Stimulated activated naive CD8-positive, alpha-beta T cell treated with anti-CD3 and anti-CD28 coated beads, Interleukin-15, amount 100 ng/mL, for 72 hours (primary cell): Measurements from ENCODE around the gene TAPT1.
"Not testable (repeated sequence)": the region's sequence is repeated elsewhere in the genome, so short reads cannot be mapped to it uniquely, and the experiment has no call there.

Experiments
- ATAC-seq: fragments of 150-1000 bp; cut with Tn5 transposase; 2 replicates; pipeline ENCODE4 v1.10.0; 2021; ENCODE audit warnings: mild to moderate bottlenecking, moderate library complexity
- DNase-seq, 2 donors: peaks; one replicate each; pipeline ENCODE4 v3.0.0; 2021 to 2022
- H3K27ac Mint-ChIP-seq, 2 donors: one replicate each; pipeline ENCODE4 v1.8.0; 2022; ENCODE audit warnings: mild to moderate bottlenecking in 2 of 2, mixed read lengths in 2 of 2, moderate library complexity in 2 of 2
- H3K27me3 Mint-ChIP-seq: one replicate; pipeline ENCODE4 v1.8.0; 2022; ENCODE audit warnings: mixed read lengths
- H3K4me1 Mint-ChIP-seq: one replicate; pipeline ENCODE4 v1.8.0; 2022; ENCODE audit warnings: mild to moderate bottlenecking, mixed read lengths
- H3K4me3 Mint-ChIP-seq, 2 donors: one replicate each; pipeline ENCODE4 v1.8.0; 2022; ENCODE audit warnings: mild to moderate bottlenecking in 2 of 2, mixed read lengths in 2 of 2, moderate library complexity in 1 of 2
- H3K9me3 Mint-ChIP-seq, 2 donors: one replicate each; pipeline ENCODE4 v1.8.0; 2022; ENCODE audit warnings: mixed read lengths in 2 of 2

TAPT1 gene, protein sequence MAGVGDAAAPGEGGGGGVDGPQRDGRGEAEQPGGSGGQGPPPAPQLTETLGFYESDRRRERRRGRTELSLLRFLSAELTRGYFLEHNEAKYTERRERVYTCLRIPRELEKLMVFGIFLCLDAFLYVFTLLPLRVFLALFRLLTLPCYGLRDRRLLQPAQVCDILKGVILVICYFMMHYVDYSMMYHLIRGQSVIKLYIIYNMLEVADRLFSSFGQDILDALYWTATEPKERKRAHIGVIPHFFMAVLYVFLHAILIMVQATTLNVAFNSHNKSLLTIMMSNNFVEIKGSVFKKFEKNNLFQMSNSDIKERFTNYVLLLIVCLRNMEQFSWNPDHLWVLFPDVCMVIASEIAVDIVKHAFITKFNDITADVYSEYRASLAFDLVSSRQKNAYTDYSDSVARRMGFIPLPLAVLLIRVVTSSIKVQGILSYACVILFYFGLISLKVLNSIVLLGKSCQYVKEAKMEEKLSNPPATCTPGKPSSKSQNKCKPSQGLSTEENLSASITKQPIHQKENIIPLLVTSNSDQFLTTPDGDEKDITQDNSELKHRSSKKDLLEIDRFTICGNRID

DNA sequence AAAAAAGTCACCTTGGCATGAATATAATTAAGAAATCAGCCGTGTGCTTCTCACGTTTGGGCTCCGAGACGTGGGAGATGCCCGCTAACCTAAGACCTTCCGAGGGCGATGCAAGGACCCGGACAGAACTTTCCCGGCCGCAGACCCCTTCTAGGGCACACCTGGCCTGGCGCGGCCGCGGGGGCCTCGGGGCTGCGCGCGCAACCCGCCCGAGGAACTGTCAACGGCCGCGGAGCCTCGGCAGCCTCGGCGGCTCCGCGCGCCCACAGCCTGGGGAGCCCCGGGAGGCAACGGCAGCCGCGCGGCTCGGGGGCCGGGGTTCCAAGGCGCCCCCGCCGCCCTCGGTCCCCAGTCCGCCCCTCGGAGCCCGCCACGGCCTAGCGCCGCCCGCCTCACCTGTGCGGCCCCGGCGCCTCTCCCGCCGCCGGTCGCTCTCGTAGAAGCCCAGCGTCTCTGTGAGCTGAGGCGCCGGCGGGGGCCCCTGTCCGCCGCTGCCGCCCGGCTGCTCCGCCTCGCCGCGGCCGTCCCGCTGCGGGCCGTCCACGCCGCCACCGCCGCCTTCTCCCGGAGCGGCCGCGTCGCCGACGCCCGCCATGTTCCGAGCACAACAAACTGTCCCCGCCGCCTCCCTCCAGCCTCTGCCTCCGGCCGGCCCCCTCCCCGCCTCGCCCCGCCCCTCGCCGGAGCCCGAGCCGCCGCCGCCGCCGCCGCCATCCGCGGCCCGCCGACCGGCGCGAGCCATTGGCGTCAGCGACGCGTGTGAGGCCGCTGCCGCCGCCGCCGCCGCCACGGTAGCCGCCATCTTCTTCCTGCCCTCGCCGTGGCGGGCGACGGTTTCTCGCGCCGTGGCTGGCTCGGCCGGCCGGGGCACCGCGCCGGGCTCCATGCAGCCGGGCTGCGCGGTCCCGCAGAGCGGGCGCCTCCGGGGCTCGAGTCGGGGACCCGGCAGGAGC lies at the start of gene TAPT1:
TSS of gene TAPT1 (minus strand) at position 609 of the 953 bp plus-strand sequence. CDS start at position 595, 14 bp downstream.
- ATAC-seq (peak; percentile 84), DNase-seq (peak; percentile 76 to 78)
- Mint-ChIP-seq H3K4me1 (peaks cover 64% of the 10 kb centered on the region), H3K27ac (peak within 1 kb of the TSS; percentile 98 to 99), H3K4me3 (peak within 1 kb of the TSS; percentile 94 to 95), H3K9me3 (no peaks in the 10 kb centered on the region), H3K27me3 (no peaks in the 10 kb centered on the region)

DNA sequence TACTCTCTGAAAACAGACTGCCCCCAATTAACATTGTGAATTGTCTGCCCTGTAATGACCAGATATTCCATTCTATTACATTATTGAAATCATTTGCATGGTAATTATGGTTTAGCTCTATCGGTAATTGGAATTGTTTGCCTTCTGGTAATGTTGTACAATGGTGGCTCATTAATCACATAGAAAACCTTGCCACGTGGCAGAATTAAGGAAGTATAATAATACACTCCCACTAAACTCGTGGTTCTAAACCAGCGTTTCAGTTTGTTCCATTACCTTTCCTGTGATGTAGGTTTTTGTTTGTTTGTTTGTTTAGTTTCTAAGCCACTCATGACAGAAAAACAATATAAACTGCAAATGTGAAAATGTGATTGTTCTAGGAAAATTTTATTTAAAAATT lies 45.1 kb upstream of the TAPT1 start:
- no peak for DNase-seq
- Mint-ChIP-seq H3K9me3 (peaks cover 3 to 5% of the 10 kb centered on the region in 2 donors), H3K4me3 (no peak overlapping the region), H3K27ac (no peak overlapping the region), H3K4me1 (no peaks in the 10 kb centered on the region), H3K27me3 (no peaks in the 10 kb centered on the region)
- ATAC-seq = no peak

DNA sequence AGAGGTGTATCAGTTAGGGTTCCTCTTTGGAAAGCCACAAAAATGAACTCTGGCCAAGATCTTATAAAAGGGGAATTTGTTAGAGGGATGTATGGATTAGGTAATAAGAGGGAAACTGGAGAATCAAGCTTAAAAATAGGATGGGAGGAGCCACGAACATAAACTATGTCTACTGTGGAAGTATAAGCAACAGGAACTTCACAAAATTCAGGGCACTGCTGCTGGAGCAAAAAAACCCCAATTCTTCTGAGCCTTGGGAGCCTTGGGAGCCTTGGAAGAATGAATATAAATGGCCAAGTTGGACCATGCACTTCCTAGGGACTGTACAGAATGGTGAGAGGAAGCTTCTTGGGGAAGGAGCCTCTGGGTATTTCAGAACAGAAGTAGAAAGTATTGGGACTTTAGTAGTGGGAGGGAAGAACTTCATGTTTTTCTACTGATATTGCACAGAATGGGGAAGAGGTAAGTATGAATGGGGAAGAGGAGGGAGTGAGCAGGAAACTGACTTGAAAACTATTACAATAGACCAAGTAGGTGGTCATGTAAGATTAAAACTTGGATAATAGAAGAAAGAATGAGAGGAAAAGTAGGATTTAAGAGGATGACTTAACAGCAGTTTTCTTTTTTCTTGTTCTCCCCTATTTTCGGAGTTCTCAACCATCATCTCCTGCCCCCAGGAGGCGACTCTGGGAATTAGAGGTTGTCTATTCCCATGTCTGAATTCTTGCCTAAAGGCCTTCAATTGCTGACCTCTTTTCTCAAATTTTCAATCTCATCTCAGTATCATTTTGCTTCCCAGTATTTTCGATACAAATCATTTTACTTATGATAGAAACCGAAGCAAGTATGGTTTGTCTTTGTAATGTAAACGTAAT lies 44.4 kb upstream of the TAPT1 start:
- Mint-ChIP-seq H3K27me3 (no peaks in the 10 kb centered on the region), H3K4me3 (no peak overlapping the region), H3K9me3 (no peaks in the 10 kb centered on the region), H3K27ac (peak overlapping the region in 1 of 2 donors; percentile 79), H3K4me1 (no peaks in the 10 kb centered on the region)
- DNase-seq = no peak
- no peak for ATAC-seq

DNA sequence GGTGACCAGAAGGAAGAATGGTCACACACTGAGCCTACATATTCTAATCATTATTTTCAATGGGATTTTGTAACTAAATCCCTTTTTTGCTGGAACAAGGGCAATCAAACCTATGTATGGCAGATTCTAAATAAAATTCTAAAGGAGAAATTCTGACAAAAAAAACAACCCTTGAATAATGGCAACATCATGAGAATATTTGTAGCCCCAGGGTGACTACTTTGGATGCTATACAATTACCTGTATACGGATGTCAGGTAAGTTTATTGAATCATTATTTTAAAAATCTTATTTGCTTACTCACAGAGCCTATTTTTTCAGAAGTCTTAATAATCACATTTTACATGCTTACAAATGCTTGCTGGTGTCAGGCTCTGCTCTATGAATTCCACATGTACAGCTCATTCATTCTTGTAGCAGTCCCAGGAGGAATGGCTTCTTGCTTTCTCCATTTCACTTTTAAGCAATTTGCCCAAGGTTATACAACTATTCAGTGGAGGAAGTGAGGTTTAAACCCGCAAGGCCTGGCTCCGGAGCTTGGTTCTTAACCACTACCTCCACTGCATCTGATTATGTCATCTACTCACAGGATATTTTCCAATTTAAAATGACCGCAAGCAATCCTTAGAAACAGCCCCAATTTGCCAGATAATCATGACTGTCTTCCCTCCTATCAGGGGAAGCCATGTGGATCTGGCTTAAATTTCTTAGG lies 43.6 kb upstream of the TAPT1 start:
- H3K9me3 Mint-ChIP-seq, H3K4me1 Mint-ChIP-seq, DNase-seq, ATAC-seq, H3K4me3 Mint-ChIP-seq, H3K27me3 Mint-ChIP-seq: not testable (repeated sequence)
- H3K27ac Mint-ChIP-seq = peak overlapping the region in 1 of 2 donors; percentile 79

DNA sequence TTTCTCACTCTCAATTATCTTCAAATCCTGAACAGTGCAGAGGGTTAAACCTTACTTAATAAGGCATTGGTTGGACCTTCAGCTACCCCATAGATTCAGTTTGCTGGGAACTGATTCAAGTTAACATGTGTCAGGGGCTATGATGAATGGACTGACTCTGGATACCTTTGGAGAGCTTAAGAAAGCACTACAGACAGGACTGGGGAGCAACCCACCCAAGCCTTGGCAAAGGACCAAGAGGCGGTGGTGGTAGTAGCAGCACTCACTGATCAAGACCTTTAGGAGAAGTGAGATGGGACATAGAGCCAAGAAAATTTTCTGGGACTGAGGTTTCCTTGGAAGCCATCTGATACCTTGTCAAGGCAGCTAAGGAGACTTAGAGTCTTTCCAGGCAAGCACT lies 43.0 kb upstream of the TAPT1 start:
- H3K27me3 Mint-ChIP-seq = no peaks in the 10 kb centered on the region
- no peak overlapping the region for H3K27ac Mint-ChIP-seq
- DNase-seq (no peak), ATAC-seq (no peak)
- H3K9me3 Mint-ChIP-seq = no peaks in the 10 kb centered on the region
- H3K4me1 Mint-ChIP-seq = no peaks in the 10 kb centered on the region
- no peak overlapping the region for H3K4me3 Mint-ChIP-seq

DNA sequence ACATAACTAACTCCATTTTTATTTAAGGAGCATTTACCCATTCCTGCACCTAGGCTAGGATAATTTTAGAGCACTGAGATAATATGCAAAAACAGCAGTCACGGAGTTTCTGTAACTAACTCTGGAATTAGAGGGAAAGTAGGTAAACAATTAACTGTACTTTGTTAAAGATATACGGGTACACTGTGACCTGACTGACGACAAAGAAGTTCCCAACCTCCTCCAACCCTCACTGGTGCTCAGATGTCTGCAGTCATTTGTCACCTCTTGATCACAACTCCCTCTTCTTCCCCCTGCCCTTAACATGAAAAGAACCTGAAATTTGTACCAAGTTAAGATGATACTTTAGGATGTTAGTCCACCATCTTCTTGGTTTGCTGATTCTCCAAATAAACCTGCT lies 42.0 kb upstream of the TAPT1 start:
- Mint-ChIP-seq H3K4me3 (no peak overlapping the region), H3K27me3 (no peaks in the 10 kb centered on the region), H3K4me1 (no peaks in the 10 kb centered on the region), H3K9me3 (no peaks in the 10 kb centered on the region), H3K27ac (peak overlapping the region in 1 of 2 donors; percentile 44)
- no peak for DNase-seq
- ATAC-seq = no peak

DNA sequence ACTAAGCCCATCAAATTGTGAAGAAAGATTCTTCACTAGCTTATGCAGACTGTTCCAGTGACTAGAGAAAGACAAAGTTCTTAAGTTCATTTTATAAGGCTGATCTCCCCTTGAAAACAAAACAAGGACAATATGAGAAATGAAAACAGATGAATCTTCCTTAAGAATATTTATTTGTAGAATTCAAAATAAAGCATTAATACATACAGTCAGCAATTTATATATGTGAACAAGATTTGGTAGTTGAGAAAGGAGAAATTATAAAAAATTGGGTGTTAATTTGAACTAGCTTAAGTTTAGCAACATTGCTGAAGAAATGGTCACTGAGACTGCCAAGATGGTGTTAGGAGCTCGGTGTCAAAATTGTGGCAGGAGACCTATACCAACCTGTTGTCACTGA lies 41.4 kb upstream of the TAPT1 start:
- DNase-seq (no peak), ATAC-seq (no peak)
- no peaks in the 10 kb centered on the region for H3K27me3 Mint-ChIP-seq
- no peaks in the 10 kb centered on the region for H3K4me1 Mint-ChIP-seq
- no peaks in the 10 kb centered on the region for H3K9me3 Mint-ChIP-seq
- H3K27ac Mint-ChIP-seq = peak overlapping the region in 1 of 2 donors; percentile 57
- no peak overlapping the region for H3K4me3 Mint-ChIP-seq

DNA sequence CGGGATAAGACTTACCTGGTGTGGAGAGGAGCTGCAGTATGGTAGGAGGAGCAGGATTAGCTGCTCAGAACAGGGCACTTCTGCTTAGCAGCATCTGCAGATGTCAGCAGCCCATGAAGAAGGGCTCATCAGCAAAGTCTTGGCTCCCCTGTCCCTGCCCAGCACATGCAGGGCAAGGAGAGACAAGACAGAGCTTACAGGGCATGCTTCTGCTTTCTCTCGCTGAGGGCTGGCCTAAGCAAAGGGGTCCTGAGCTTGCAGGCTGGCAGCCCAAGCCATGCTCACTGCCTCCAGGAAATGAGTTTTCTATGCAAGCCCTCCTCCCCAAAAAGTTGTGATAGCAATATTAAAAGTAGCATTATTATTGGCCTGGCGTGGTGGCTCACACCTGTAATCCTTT lies 39.5 kb upstream of the TAPT1 start:
- ATAC-seq (no peak), DNase-seq (no peak)
- Mint-ChIP-seq H3K27me3 (no peaks in the 10 kb centered on the region), H3K9me3 (no peaks in the 10 kb centered on the region), H3K27ac (peak overlapping the region in 1 of 2 donors; percentile 77), H3K4me1 (peaks cover 8% of the 10 kb centered on the region), H3K4me3 (no peak overlapping the region)

DNA sequence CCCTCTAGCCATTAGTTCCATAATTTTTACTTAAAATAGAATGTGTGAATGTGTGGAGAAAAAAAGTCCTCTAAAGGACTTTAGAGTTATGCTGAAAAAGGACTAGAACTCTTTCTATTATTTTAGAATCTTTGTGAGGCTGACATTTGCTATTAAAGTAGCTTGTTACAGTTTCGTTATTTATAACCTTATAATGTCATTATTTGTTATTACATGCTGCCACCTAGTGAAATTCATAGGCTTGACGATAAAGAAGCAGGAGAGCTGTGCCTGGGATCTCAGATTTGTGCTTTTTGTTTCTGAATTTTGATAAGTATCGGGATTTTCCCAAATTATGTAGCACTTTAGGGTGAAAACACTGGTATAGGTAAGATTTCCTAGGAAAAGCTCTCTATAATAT lies 38.5 kb upstream of the TAPT1 start:
- ATAC-seq (peak; percentile 70), DNase-seq (no peak)
- Mint-ChIP-seq H3K4me3 (no peak overlapping the region), H3K27ac (no peak overlapping the region), H3K4me1 (peaks cover 18% of the 10 kb centered on the region), H3K27me3 (no peaks in the 10 kb centered on the region), H3K9me3 (no peaks in the 10 kb centered on the region)

DNA sequence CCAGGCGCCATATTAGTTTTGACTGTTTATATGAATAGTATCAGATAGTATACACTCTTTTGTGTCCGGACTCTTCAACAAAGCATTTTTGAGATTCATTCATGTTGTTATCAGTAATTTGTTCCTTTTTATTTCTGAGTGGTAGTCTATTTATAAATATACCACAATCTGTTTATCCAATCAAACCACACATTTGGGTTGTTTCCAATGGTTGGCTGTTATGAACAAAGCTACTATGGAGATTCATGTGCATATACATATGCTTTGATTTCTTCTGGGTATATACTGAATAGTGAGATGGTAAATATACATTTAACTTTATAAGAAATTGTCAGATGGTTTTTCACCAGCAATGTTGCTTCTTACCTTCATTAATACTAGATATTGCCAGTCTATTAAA lies 36.8 kb upstream of the TAPT1 start:
- no peaks in the 10 kb centered on the region for H3K9me3 Mint-ChIP-seq
- H3K4me1 Mint-ChIP-seq = peaks cover 25% of the 10 kb centered on the region
- ATAC-seq = no peak
- H3K27me3 Mint-ChIP-seq = no peaks in the 10 kb centered on the region
- H3K27ac Mint-ChIP-seq = no peak overlapping the region
- DNase-seq = no peak
- H3K4me3 Mint-ChIP-seq = no peak overlapping the region

DNA sequence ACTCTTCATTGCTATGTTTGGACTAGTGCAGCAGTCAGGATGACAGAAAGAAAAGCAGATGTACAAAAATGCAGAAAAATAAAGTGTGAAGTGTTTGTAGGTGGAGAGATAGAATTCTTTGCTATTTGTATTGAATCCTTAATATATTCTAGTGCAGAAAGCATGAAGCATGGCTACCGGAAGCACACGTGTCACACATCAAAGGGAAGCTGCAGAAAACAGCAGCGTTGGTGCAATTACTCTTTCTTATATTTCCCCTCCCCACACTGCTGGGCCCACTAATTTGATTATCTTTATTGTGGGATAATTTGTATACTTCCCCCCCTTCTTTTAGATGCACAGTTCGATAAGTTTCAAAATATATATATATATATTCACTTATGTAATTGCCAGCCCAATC lies 35.9 kb upstream of the TAPT1 start:
- no peak for DNase-seq
- H3K4me1 Mint-ChIP-seq = peaks cover 25% of the 10 kb centered on the region
- peaks cover 0 to 6% of the 10 kb centered on the region in 2 donors for H3K9me3 Mint-ChIP-seq
- no peak overlapping the region for H3K27ac Mint-ChIP-seq
- no peaks in the 10 kb centered on the region for H3K27me3 Mint-ChIP-seq
- H3K4me3 Mint-ChIP-seq = no peak overlapping the region
- ATAC-seq = no peak

DNA sequence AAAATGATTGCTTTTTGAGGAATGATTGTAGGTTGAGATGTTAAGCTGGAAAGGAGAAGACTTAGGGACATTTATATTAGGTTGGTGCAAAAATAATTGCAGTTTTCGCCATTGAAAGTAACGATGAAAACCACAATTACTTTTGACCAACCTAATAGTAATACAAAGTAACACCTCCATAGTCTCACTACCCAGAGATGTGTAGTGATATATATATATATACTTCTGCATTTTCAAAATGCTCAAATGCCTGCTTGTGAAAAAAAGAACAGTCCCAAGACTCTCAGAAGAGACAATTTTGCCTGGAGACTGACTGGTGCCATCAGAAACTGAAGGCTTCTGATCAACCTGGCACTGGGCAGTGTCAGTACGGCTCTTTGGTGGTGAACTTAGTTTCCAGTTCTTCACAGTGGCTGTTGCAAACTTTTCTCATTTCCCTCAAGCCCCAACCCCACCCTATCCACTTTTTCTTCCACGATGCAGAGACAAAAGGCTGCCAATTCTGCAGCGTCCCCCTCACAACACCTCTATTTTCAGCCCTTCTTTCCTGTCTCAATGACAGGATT lies 35.1 kb upstream of the TAPT1 start:
- Mint-ChIP-seq H3K27me3 (no peaks in the 10 kb centered on the region), H3K4me3 (no peak overlapping the region), H3K4me1 (peaks cover 25% of the 10 kb centered on the region), H3K27ac (peak overlapping the region in 1 of 2 donors; percentile 69), H3K9me3 (peaks cover 0 to 6% of the 10 kb centered on the region in 2 donors)
- no peak for DNase-seq
- ATAC-seq = no peak

DNA sequence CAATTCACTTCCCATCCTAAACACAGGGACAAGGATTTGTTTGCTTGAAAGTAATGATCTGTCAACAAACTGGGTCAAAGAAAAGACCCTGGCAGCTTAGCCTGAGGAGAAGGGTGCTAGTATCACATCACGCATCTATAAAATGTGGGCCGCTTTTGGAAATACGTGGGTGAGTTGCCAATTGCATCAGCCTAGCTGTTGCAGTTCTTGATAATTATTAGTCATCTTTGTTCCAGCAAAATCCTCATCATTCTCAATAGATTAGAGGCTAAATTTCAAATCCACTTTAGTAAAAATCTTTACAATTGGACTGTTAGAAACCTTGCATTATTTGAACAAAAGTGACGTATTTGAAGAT lies 33.6 kb upstream of the TAPT1 start:
- ATAC-seq (peak; percentile 89), DNase-seq (peak; percentile 44 to 45)
- H3K4me3 Mint-ChIP-seq = peak overlapping the region; percentile 3 to 14
- peaks cover 30% of the 10 kb centered on the region for H3K4me1 Mint-ChIP-seq
- H3K27ac Mint-ChIP-seq = peak overlapping the region; percentile 93 to 95
- H3K9me3 Mint-ChIP-seq = peaks cover 0 to 10% of the 10 kb centered on the region in 2 donors
- no peaks in the 10 kb centered on the region for H3K27me3 Mint-ChIP-seq

DNA sequence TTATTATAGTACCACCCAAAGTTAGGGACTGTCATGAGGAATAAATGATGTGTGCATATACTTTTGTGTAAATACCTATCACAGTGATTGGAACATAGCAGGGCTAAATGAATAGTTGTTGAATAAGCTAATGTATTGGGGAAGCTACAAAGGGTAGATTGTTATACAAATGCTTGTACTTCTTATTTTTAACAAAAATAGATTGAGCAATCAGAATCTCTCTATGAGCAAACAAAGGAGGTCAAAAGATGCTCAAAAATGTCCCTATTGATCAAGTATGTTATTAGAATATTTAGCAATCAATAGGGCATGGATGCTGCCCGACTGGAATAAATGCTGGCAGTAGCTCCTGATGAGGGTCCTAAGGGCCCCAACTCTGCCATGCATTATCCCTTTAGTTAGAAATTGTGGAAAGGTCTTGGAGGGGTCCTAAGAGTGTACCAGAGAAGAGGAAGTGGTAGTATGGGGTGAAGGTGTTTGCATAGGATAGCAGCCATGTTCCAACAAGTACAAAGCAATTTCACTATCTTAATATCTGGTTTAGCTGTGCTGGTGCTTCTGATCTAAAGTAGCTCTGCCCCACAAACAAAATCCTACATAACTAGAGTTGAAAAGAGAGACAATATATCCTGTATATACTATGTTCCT lies 33.1 kb upstream of the TAPT1 start:
- H3K4me3 Mint-ChIP-seq = peak overlapping the region in 1 of 2 donors; percentile 3
- no peaks in the 10 kb centered on the region for H3K27me3 Mint-ChIP-seq
- H3K9me3 Mint-ChIP-seq = peaks cover 0 to 10% of the 10 kb centered on the region in 2 donors
- ATAC-seq (peak; percentile 71), DNase-seq (no peak)
- peaks cover 32% of the 10 kb centered on the region for H3K4me1 Mint-ChIP-seq
- peak overlapping the region; percentile 93 to 95 for H3K27ac Mint-ChIP-seq
